ENCODE measurements around the gene MOAP1.

Gene MOAP1

DNA sequence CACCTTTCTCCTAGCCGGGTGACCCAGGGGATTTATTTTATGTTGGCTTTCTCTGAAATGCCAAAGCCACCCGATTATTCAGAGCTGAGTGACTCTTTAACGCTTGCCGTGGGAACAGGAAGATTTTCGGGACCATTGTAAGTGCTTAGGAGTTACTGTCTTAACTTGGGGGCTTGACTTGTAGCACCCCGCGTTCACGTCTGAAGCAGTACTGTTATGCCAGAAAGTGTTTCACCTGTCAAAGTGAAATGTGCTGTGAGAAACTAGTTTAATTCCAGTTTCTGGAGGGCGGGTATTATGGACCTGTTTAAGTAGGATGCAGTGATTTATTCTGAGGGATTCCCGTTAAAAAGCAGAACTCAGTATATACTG lies 638 bp upstream of the MOAP1 start:
- Histone ChIP-seq H3K36me3 (ENCODE audit: control insufficient read depth in 2 of 2, insufficient read depth in 1 of 2, low read length in 2 of 2) (peaks cover 25 to 48% of the 10 kb centered on the region in 2 experiments), H3K9me3 (ENCODE audit: control insufficient read depth, insufficient read depth, low read depth, low read length) (no peaks in the 10 kb centered on the region), H3K4me1 (ENCODE audit: control insufficient read depth, insufficient read depth, low read length) (peaks cover 6% of the 10 kb centered on the region; the same call in 1 of the 2 replicates), H3K4me3 (ENCODE audit: low read depth, low read length) (peak overlapping the region; percentile 91), H3K27ac (ENCODE audit: extremely low read depth, low read depth, low read length) (peak overlapping the region; percentile 97)
- ChIA-PET POLR2A (interaction anchor here (0.7 to 4.7 kb wide), 6 partner anchors 8 to 351 kb away, joined by 3 to 44 read pairs (median 4); partner anchors contain the start of genes GON7, ITPK1 and UBR7), CTCF (interaction anchor here (0.9 to 2.5 kb wide), 3 partner anchors 15 to 72 kb away, joined by 4 to 12 read pairs (median 10); partner anchors contain the start of genes GON7 and UBR7)
- TF ChIP-seq, protein P1, sequence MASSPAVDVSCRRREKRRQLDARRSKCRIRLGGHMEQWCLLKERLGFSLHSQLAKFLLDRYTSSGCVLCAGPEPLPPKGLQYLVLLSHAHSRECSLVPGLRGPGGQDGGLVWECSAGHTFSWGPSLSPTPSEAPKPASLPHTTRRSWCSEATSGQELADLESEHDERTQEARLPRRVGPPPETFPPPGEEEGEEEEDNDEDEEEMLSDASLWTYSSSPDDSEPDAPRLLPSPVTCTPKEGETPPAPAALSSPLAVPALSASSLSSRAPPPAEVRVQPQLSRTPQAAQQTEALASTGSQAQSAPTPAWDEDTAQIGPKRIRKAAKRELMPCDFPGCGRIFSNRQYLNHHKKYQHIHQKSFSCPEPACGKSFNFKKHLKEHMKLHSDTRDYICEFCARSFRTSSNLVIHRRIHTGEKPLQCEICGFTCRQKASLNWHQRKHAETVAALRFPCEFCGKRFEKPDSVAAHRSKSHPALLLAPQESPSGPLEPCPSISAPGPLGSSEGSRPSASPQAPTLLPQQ (tag by site-specific recombination; IDR thresholded peaks at IDR 0.05), result no peak
- no peak for TF ChIP-seq ZNF510 (tag by site-specific recombination; IDR thresholded peaks at IDR 0.05; ENCODE audit: insufficient replicate concordance)
- TF ChIP-seq GFI1B (tag by site-specific recombination; IDR thresholded peaks at IDR 0.05), result peak; percentile 11; the same call in 1 of the 2 replicates
- TF ChIP-seq PRDM4 (tag by site-specific recombination; IDR thresholded peaks at IDR 0.05), result no peak
- TF ChIP-seq ZNF335 (tag by site-specific recombination; conservative IDR thresholded peaks at IDR 0.05), result peak; percentile 51
- 0 out of 2 replicates have a peak, but pooled peaks have one; percentile 7 for TF ChIP-seq GLIS1 (tag by site-specific recombination; IDR thresholded peaks at IDR 0.05)
- peak; percentile 55 for TF ChIP-seq PRDM1 (tag by site-specific recombination; IDR thresholded peaks at IDR 0.05)
- TF ChIP-seq ZNF214 (tag by site-specific recombination; IDR thresholded peaks at IDR 0.05; ENCODE audit: borderline replicate concordance), result no peak
- peak; percentile 26; the same call in 1 of the 2 replicates for TF ChIP-seq ZXDB (tag by site-specific recombination; IDR thresholded peaks at IDR 0.05)
- TF ChIP-seq, protein P2, sequence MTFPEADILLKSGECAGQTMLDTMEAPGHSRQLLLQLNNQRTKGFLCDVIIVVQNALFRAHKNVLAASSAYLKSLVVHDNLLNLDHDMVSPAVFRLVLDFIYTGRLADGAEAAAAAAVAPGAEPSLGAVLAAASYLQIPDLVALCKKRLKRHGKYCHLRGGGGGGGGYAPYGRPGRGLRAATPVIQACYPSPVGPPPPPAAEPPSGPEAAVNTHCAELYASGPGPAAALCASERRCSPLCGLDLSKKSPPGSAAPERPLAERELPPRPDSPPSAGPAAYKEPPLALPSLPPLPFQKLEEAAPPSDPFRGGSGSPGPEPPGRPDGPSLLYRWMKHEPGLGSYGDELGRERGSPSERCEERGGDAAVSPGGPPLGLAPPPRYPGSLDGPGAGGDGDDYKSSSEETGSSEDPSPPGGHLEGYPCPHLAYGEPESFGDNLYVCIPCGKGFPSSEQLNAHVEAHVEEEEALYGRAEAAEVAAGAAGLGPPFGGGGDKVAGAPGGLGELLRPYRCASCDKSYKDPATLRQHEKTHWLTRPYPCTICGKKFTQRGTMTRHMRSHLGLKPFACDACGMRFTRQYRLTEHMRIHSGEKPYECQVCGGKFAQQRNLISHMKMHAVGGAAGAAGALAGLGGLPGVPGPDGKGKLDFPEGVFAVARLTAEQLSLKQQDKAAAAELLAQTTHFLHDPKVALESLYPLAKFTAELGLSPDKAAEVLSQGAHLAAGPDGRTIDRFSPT (tag by site-specific recombination; IDR thresholded peaks at IDR 0.05), result no peak

DNA sequence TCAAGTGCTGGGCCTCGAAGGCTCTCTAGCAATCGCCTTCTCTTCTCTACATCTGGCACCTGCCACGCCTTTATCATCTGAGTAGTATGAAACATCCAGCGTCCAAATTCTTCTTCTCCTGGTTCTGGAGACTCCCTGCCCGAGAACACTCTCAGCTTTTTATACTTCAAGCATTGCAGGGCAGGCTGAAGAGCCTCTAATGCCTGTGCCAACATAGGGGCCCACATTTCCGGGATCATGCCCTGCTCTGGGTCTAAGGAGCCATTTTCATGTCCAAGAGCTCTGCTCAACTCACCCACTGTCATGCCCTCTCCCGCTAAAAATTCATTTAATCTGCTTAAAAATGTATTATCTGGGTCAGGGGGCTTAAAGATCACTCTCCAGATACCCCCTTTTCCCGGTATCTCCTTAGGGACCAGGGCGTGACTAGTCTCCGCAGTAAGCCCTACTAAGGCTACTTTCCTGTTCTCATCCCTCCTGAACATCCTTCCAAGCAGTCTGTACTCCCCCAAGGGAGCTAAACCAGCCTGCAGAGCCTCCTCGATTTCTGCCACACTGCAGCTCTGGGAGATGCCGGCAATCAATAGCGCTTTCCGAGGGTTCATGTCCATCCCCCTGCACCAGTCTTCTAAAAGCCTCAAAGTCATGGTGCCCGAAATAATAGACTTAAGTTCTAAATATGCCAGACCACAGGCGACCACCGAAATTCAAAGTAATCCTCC lies 940 bp downstream of the MOAP1 start:
- Histone ChIP-seq H3K4me3 (ENCODE audit: low read depth, low read length) (peak overlapping the region; percentile 91), H3K36me3 (ENCODE audit: control insufficient read depth in 2 of 2, insufficient read depth in 1 of 2, low read length in 2 of 2) (peaks cover 15 to 42% of the 10 kb centered on the region in 2 experiments), H3K27ac (ENCODE audit: extremely low read depth, low read depth, low read length) (peak overlapping the region; percentile 97; the same call in 1 of the 2 replicates), H3K9me3 (ENCODE audit: control insufficient read depth, insufficient read depth, low read depth, low read length) (no peaks in the 10 kb centered on the region), H3K4me1 (ENCODE audit: control insufficient read depth, insufficient read depth, low read length) (peaks cover 6% of the 10 kb centered on the region; the same call in 1 of the 2 replicates)
- POLR2A ChIA-PET, result interaction anchor here (1.8 to 4.7 kb wide), 2 partner anchors 9 to 22 kb away, joined by 7 to 44 read pairs; partner anchors contain the start of genes GON7 and UBR7
- TF ChIP-seq ZNF707 (tag by site-specific recombination; IDR thresholded peaks at IDR 0.05) (no peak), GLIS1 (tag by site-specific recombination; IDR thresholded peaks at IDR 0.05) (no peak), ZNF138 (tag by site-specific recombination; IDR thresholded peaks at IDR 0.05; ENCODE audit: borderline replicate concordance) (no peak), ZNF18 (tag by site-specific recombination; IDR thresholded peaks at IDR 0.05) (no peak), ZNF610 (tag by site-specific recombination; IDR thresholded peaks at IDR 0.05; ENCODE audit: borderline replicate concordance) (no peak), ZNF792 (tag by site-specific recombination; IDR thresholded peaks at IDR 0.05) (no peak), ZNF302 (tag by site-specific recombination; IDR thresholded peaks at IDR 0.05; ENCODE audit: low read depth) (no peak)
- CTCF ChIA-PET, result interaction anchor here (0.5 to 2.5 kb wide), 5 partner anchors 9 to 232 kb away, joined by 3 to 12 read pairs (median 4); no protein-coding TSS in a partner anchor
